Parathyroid adenoma (tissue), 2 donors: ENCODE measurements around the gene SRSF5.
A peak's percentile ranks its signal among the peaks of the same experiment; 100 is the strongest.

ENCODE experiments used
- H2AFZ ChIP-seq: fragments of 300-600 bp; sonication (generic); one replicate; pipeline ENCODE4 v1.7.0; 2017; ENCODE audit warnings: antibody characterized with exemption, mild to moderate bottlenecking
- H3K27ac ChIP-seq: fragments of 300-600 bp; sonication (generic); one replicate; pipeline ENCODE4 v1.7.0; 2017
- H3K27me3 ChIP-seq: fragments of 300-600 bp; sonication (generic); one replicate; pipeline ENCODE4 v1.7.0; 2017; ENCODE audit warnings: low read length; ENCODE audit not compliant: control insufficient read depth, insufficient read depth
- H3K36me3 ChIP-seq: fragments of 300-600 bp; sonication (generic); one replicate; pipeline ENCODE4 v1.7.0; 2017; ENCODE audit warnings: low read length; ENCODE audit not compliant: control insufficient read depth, insufficient read depth
- H3K4me1 ChIP-seq: fragments of 300-600 bp; sonication (generic); one replicate; pipeline ENCODE4 v1.7.0; 2017; ENCODE audit warnings: control low read depth
- H3K4me2 ChIP-seq: fragments of 300-600 bp; sonication (generic); one replicate; pipeline ENCODE4 v1.7.0; 2017; ENCODE audit warnings: low read length
- H3K4me3 ChIP-seq: fragments of 300-600 bp; sonication (generic); one replicate; pipeline ENCODE4 v1.7.0; 2017; ENCODE audit warnings: low read depth, low read length
- H3K79me2 ChIP-seq: fragments of 300-600 bp; sonication (generic); one replicate; pipeline ENCODE4 v1.7.0; 2017; ENCODE audit warnings: control low read depth
- H3K9ac ChIP-seq: fragments of 300-600 bp; sonication (generic); one replicate; pipeline ENCODE4 v1.7.0; 2017; ENCODE audit warnings: mild to moderate bottlenecking
- H3K9me3 ChIP-seq: fragments of 300-600 bp; sonication (generic); one replicate; pipeline ENCODE4 v1.7.0; 2017; ENCODE audit warnings: low read length; ENCODE audit not compliant: control insufficient read depth
- TF ChIP-seq, protein P1 (sequence below): fragments of 300-600 bp; sonication (generic); IDR thresholded peaks from one replicate; pipeline ENCODE4 v1.7.0; 2017; ENCODE audit warnings: antibody characterized with exemption, mild to moderate bottlenecking
- donor health status: primary hyperparathyroidism.

Gene SRSF5

GRCh38 chr14:69768873-69769272 is 1.9 kb downstream of the SRSF5 start:
- Histone ChIP-seq H3K4me1 (peaks cover 29% of the 10 kb centered on the region), H3K4me3 (peak overlapping the region; percentile 94), H3K27ac (peak overlapping the region; percentile 99)

DNA sequence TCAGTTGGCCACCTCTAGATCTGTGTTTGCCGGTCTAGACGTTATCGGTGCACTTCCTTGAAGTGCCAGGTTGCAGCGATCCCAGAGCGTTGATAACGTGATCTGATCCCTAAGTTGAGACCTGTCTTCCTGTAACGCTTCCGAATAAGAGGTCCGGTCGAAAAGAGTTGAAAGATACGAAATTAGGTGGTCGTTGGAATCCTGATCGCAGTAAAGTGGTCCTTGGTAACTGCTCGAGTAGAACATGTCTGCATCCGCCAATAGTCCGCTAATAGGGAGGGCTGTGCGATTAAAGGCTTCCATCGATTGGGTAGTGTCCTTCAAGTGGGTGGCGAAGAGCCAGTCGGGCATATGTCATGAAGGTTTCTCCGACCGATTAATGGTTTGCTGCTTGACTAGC is 2.7 kb downstream of the SRSF5 start:
- H3K79me2 ChIP-seq = peaks cover 35% of the 10 kb centered on the region
- H3K9me3 ChIP-seq = no peaks in the 10 kb centered on the region
- no peak overlapping the region for H3K27ac ChIP-seq
- peaks cover 29% of the 10 kb centered on the region for H3K4me1 ChIP-seq
- H3K4me2 ChIP-seq = no peak overlapping the region
- H3K4me3 ChIP-seq = no peak overlapping the region
- no peaks in the 10 kb centered on the region for H3K27me3 ChIP-seq
- H3K36me3 ChIP-seq = no peaks in the 10 kb centered on the region
- TF ChIP-seq, protein P1, sequence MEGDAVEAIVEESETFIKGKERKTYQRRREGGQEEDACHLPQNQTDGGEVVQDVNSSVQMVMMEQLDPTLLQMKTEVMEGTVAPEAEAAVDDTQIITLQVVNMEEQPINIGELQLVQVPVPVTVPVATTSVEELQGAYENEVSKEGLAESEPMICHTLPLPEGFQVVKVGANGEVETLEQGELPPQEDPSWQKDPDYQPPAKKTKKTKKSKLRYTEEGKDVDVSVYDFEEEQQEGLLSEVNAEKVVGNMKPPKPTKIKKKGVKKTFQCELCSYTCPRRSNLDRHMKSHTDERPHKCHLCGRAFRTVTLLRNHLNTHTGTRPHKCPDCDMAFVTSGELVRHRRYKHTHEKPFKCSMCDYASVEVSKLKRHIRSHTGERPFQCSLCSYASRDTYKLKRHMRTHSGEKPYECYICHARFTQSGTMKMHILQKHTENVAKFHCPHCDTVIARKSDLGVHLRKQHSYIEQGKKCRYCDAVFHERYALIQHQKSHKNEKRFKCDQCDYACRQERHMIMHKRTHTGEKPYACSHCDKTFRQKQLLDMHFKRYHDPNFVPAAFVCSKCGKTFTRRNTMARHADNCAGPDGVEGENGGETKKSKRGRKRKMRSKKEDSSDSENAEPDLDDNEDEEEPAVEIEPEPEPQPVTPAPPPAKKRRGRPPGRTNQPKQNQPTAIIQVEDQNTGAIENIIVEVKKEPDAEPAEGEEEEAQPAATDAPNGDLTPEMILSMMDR = no peak
- no peak overlapping the region for H2AFZ ChIP-seq
- no peak overlapping the region for H3K9ac ChIP-seq

More at GRCh38 chr14:69768873-69769272, 1.9 kb downstream of the SRSF5 start:
- TF ChIP-seq, protein P1 = no peak
- H3K9ac ChIP-seq = no peak overlapping the region
- peaks cover 35% of the 10 kb centered on the region for H3K79me2 ChIP-seq
- H3K9me3 ChIP-seq = no peaks in the 10 kb centered on the region
- H3K27me3 ChIP-seq = no peaks in the 10 kb centered on the region
- peak overlapping the region; percentile 57 for H3K4me2 ChIP-seq
- no peaks in the 10 kb centered on the region for H3K36me3 ChIP-seq
- H2AFZ ChIP-seq = no peak overlapping the region

GRCh38 chr14:69770559-69770958 is 3.6 kb downstream of the SRSF5 start:
- H3K9ac ChIP-seq = no peak overlapping the region

DNA sequence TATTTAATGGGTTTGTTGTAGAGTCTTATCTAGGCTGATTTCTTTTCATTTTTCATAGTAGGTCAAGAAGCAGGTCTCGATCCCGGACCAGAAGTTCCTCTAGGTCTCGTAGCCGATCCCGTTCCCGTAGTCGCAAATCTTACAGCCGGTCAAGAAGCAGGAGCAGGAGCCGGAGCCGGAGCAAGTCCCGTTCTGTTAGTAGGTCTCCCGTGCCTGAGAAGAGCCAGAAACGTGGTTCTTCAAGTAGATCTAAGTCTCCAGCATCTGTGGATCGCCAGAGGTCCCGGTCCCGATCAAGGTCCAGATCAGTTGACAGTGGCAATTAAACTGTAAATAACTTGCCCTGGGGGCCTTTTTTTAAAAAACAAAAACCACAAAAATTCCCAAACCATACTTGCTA is 4.2 kb downstream of the SRSF5 start:
- H3K4me1 ChIP-seq = peaks cover 29% of the 10 kb centered on the region
- H3K36me3 ChIP-seq = no peaks in the 10 kb centered on the region
- H2AFZ ChIP-seq = no peak overlapping the region
- H3K27ac ChIP-seq = no peak overlapping the region
- no peak overlapping the region for H3K4me3 ChIP-seq
- H3K9me3 ChIP-seq = no peaks in the 10 kb centered on the region
- no peak overlapping the region for H3K9ac ChIP-seq
- peaks cover 35% of the 10 kb centered on the region for H3K79me2 ChIP-seq
- no peaks in the 10 kb centered on the region for H3K27me3 ChIP-seq
- TF ChIP-seq, protein P1 = no peak
- H3K4me2 ChIP-seq = no peak overlapping the region

More at GRCh38 chr14:69770559-69770958, 3.6 kb downstream of the SRSF5 start:
- peaks cover 35% of the 10 kb centered on the region for H3K79me2 ChIP-seq
- H3K4me1 ChIP-seq = peaks cover 29% of the 10 kb centered on the region
- H3K27ac ChIP-seq = no peak overlapping the region
- no peak overlapping the region for H2AFZ ChIP-seq
- H3K36me3 ChIP-seq = no peaks in the 10 kb centered on the region
- H3K4me3 ChIP-seq = no peak overlapping the region
- H3K9me3 ChIP-seq = no peaks in the 10 kb centered on the region
- no peaks in the 10 kb centered on the region for H3K27me3 ChIP-seq
- TF ChIP-seq, protein P1 = no peak
- H3K4me2 ChIP-seq = peak overlapping the region; percentile 3
